H1 (cell line): ENCODE measurements around the gene GAPDHS. TPM values are rescaled to one million over a fixed set of nuclear protein-coding genes. Genes with fewer than 3 reads are reported as not detected.

Experiments used
- CTCF ChIA-PET: fragments of 300-600 bp; sonication (Branson Sonifier 250); formaldehyde crosslinking; loops from one replicate; lab custom pipeline; 2021; ENCODE audit not compliant: partially characterized antibody; lab: Charles Lee
- POLR2A ChIA-PET: fragments of 300-600 bp; sonication (Branson Sonifier 250); formaldehyde crosslinking; loops from one replicate; lab custom pipeline; 2021; ENCODE audit warnings: inconsistent platforms; ENCODE audit not compliant: partially characterized antibody; lab: Charles Lee
- DNase-seq, 2 experiments: peaks; one replicate each; pipeline versions ENCODE4 v3.0.0 to v3.0.0-alpha.2; 2010 to 2022; ENCODE audit warnings: low spot score in 2 of 2, low read depth in 1 of 2, mixed read lengths in 1 of 2
- FAIRE-seq: peaks from 2 replicates; lab custom pipeline; 2011; peaks lifted over from hg19 to GRCh38; lab: Jason Lieb, UNC
- H2AFZ ChIP-seq: 2 replicates; pipeline ENCODE4 v1.8.1; 2012; ENCODE audit warnings: low read length, inconsistent platforms
- H2AK5ac ChIP-seq: 2 replicates; pipeline ENCODE4 v1.6.1; 2013; ENCODE audit warnings: low read depth, low read length
- H2BK120ac ChIP-seq: replicated peaks from 2 replicates; pipeline ENCODE3; 2013; ENCODE audit warnings: low read depth, low read length, inconsistent platforms
- H2BK12ac ChIP-seq: 2 replicates; pipeline ENCODE4 v1.6.1; 2013; ENCODE audit warnings: low read depth, low read length
- H2BK15ac ChIP-seq: 2 replicates; pipeline ENCODE4 v1.6.1; 2013; ENCODE audit warnings: low read length
- H2BK20ac ChIP-seq: 2 replicates; pipeline ENCODE4 v1.6.1; 2013; ENCODE audit warnings: low read length
- H2BK5ac ChIP-seq: 2 replicates; pipeline ENCODE4 v1.6.1; 2013; ENCODE audit warnings: low read depth, low read length
- H3K14ac ChIP-seq: 2 replicates; pipeline ENCODE4 v1.6.1; 2013; ENCODE audit warnings: inconsistent platforms; ENCODE audit not compliant: insufficient read length
- H3K18ac ChIP-seq: 2 replicates; pipeline ENCODE4 v1.6.1; 2013; ENCODE audit warnings: low read length; ENCODE audit errors: extremely low read depth
- H3K23ac ChIP-seq: 2 replicates; pipeline ENCODE4 v1.6.1; 2013; ENCODE audit warnings: inconsistent platforms; ENCODE audit not compliant: insufficient read length
- H3K23me2 ChIP-seq: 2 replicates; pipeline ENCODE4 v1.6.1; 2013; ENCODE audit warnings: low read depth, low read length
- H3K27ac ChIP-seq: 2 replicates; pipeline ENCODE4 v1.6.1; 2011; ENCODE audit warnings: low read depth, low read length, inconsistent platforms
- H3K27me3 ChIP-seq, 4 experiments: replicated peaks in 1 of 4; 1 replicate in 1 of 4; 2 replicates in 3 of 4; pipeline versions ENCODE4 v1.6.1 to v1.8.1; 2011 to 2013; ENCODE audit warnings: low read length in 3 of 4, mild to moderate bottlenecking in 3 of 4, inconsistent platforms in 2 of 4, mixed read lengths in 2 of 4, moderate library complexity in 1 of 4; ENCODE audit not compliant: control insufficient read depth in 3 of 4, insufficient read depth in 3 of 4; ENCODE audit errors: extremely low read depth in 1 of 4
- H3K36me3 ChIP-seq, 4 experiments: 2 replicates each; pipeline versions ENCODE4 v1.6.1 to v1.8.1; 2011 to 2013; ENCODE audit warnings: mild to moderate bottlenecking in 4 of 4, low read length in 3 of 4, moderate library complexity in 2 of 4, control low read depth in 1 of 4, inconsistent platforms in 1 of 4; ENCODE audit not compliant: insufficient read depth in 4 of 4, control insufficient read depth in 2 of 4
- H3K4ac ChIP-seq: replicated peaks from 2 replicates; pipeline ENCODE3; 2013; ENCODE audit warnings: low read length, low read depth, mixed read lengths, inconsistent platforms; ENCODE audit not compliant: insufficient read length
- H3K4me1 ChIP-seq, 4 experiments: replicated peaks in 1 of 4; 1 replicate in 1 of 4; 2 replicates in 3 of 4; pipeline versions ENCODE4 v1.6.1 to v1.8.1; 2011 to 2013; ENCODE audit warnings: low read length in 3 of 4, inconsistent platforms in 2 of 4, mixed read lengths in 1 of 4; ENCODE audit not compliant: insufficient read depth in 4 of 4, control insufficient read depth in 3 of 4
- H3K4me2 ChIP-seq, 2 experiments: 2 replicates each; pipeline versions ENCODE4 v1.6.1 to v1.8.1; 2011 to 2013; ENCODE audit warnings: low read depth in 2 of 2, low read length in 2 of 2, control low read depth in 1 of 2, inconsistent platforms in 1 of 2, mild to moderate bottlenecking in 1 of 2; ENCODE audit not compliant: insufficient read depth in 1 of 2
- H3K4me3 ChIP-seq, 4 experiments: fragments of 200-600, 300-600 bp in 1 of 4; sonication (generic), shearing (Covaris generic), sonication (Bioruptor Twin) in 1 of 4; 2 replicates each; pipeline versions ENCODE4 v1.5.1 to v1.8.1; 2011 to 2016; ENCODE audit warnings: low read length in 4 of 4, low read depth in 3 of 4, control low read depth in 2 of 4, inconsistent platforms in 2 of 4, mild to moderate bottlenecking in 2 of 4, mixed read lengths in 1 of 4, moderate library complexity in 1 of 4; ENCODE audit not compliant: insufficient read depth in 2 of 4; ENCODE audit errors: extremely low read depth in 1 of 4
- H3K56ac ChIP-seq: replicated peaks from 2 replicates; pipeline ENCODE3; 2013; ENCODE audit warnings: low read depth, mild to moderate bottlenecking, mixed read lengths, low read length, inconsistent platforms; ENCODE audit not compliant: insufficient read length
- H3K79me1 ChIP-seq: 2 replicates; pipeline ENCODE4 v1.6.1; 2013; ENCODE audit warnings: low read depth, low read length, control low read depth
- H3K79me2 ChIP-seq, 2 experiments: 2 replicates each; pipeline versions ENCODE4 v1.6.1 to v1.8.1; 2012 to 2013; ENCODE audit warnings: low read length in 2 of 2, mild to moderate bottlenecking in 2 of 2, inconsistent platforms in 1 of 2; ENCODE audit not compliant: insufficient read depth in 2 of 2, control insufficient read depth in 1 of 2
- H3K9ac ChIP-seq, 4 experiments: replicated peaks in 1 of 4; 1 replicate in 1 of 4; 2 replicates in 3 of 4; pipeline versions ENCODE4 v1.6.1 to v1.8.1; 2011 to 2013; ENCODE audit warnings: low read depth in 3 of 4, low read length in 3 of 4, control low read depth in 2 of 4, mild to moderate bottlenecking in 2 of 4, moderate library complexity in 2 of 4, inconsistent platforms in 1 of 4; ENCODE audit errors: extremely low read depth in 1 of 4
- H3K9me3 ChIP-seq, 2 experiments: 2 replicates each; pipeline versions ENCODE4 v1.6.1 to v1.8.1; 2012 to 2013; ENCODE audit warnings: mild to moderate bottlenecking in 2 of 2, moderate library complexity in 2 of 2, control low read depth in 1 of 2, inconsistent platforms in 1 of 2, low read depth in 1 of 2, low read length in 1 of 2, mixed read lengths in 1 of 2; ENCODE audit not compliant: insufficient read depth in 2 of 2
- H4K20me1 ChIP-seq, 2 experiments: replicated peaks in 1 of 2; 2 replicates each; pipeline versions ENCODE3 to v1.8.1; 2011 to 2013; ENCODE audit warnings: inconsistent platforms in 2 of 2, low read length in 2 of 2, mild to moderate bottlenecking in 1 of 2; ENCODE audit not compliant: insufficient read depth in 2 of 2, control insufficient read depth in 1 of 2
- H4K5ac ChIP-seq: 2 replicates; pipeline ENCODE4 v1.6.1; 2013; ENCODE audit warnings: low read length, low read depth, mixed read lengths, inconsistent platforms; ENCODE audit not compliant: insufficient read length
- H4K8ac ChIP-seq: 2 replicates; pipeline ENCODE4 v1.8.0; 2013; ENCODE audit warnings: mild to moderate bottlenecking, moderate library complexity, low read length, inconsistent platforms; ENCODE audit not compliant: insufficient read depth; ENCODE audit errors: extremely low read depth
- H4K91ac ChIP-seq: replicated peaks from 2 replicates; pipeline ENCODE3; 2013; ENCODE audit warnings: low read length, mixed read lengths, inconsistent platforms; ENCODE audit not compliant: insufficient read length
- KDM1A ChIP-seq: fragments of 200-600, 300-600 bp; sonication (generic); IDR thresholded peaks from 2 replicates; pipeline ENCODE4 v1.7.1; 2016; ENCODE audit warnings: mild to moderate bottlenecking, low read length, borderline replicate concordance
- RXRA ChIP-seq: IDR thresholded peaks from 2 replicates; pipeline ENCODE4 v1.6.1; 2011; ENCODE audit warnings: low read depth, mild to moderate bottlenecking, low read length, moderate library complexity; ENCODE audit not compliant: insufficient read depth
- WGBS, 2 experiments: shearing (Covaris generic) in 1 of 2; methylation state at CpG; one replicate each; pipeline versions ENCODE4 v1.1.6 to v1.1.7; 2013 to 2015; ENCODE audit warnings: low lambda C conversion rate in 2 of 2, mixed read lengths in 2 of 2, inconsistent platforms in 1 of 2, low coverage in 1 of 2, missing lambda C conversion rate in 1 of 2; ENCODE audit not compliant: insufficient replicate concordance in 2 of 2, insufficient coverage in 1 of 2, insufficient read length in 1 of 2; ENCODE audit errors: extremely low coverage in 1 of 2, missing lambda C conversion rate in 1 of 2; 5-methylcytosine and 5-hydroxymethylcytosine counted together
- polyA plus RNA-seq, 7 experiments: library from polyadenylated mRNA; depleted of rRNA in 3 of 7; stranded (reverse) in 5 of 7; unstranded in 2 of 7; fragments of >200 nt in 5 of 7; fragments of 200-250 nt in 2 of 7; gene quantifications; 1 replicate in 5 of 7; 2 replicates in 1 of 7; 4 replicates in 1 of 7; pipeline versions ENCODE4 v1.2.1 to v1.2.3, GENCODE V29; 2011 to 2013; ENCODE audit warnings: missing spikeins in 2 of 7, mixed read lengths in 2 of 7
- total RNA-seq: library from RNA; stranded (reverse); fragmentation: NEBNext Ultra II Directional; extraction: Animal tissue kit (Norgen Biotek cat#: 25700); gene quantifications from 2 replicates; pipeline ENCODE4 v1.2.1, GENCODE V29; 2021
- TF ChIP-seq, protein P1 (sequence below): IDR thresholded peaks from 2 replicates; pipeline ENCODE4 v1.6.1; 2011; ENCODE audit warnings: low read length, improper control_type of control experiment

GAPDHS gene
- total and polyA plus RNA-seq, 2 of the 8 experiments (the other 6 are each of a cell fraction or from before 2014, with no cell fraction given), result 0.26 TPM; not detected in 1

DNA sequence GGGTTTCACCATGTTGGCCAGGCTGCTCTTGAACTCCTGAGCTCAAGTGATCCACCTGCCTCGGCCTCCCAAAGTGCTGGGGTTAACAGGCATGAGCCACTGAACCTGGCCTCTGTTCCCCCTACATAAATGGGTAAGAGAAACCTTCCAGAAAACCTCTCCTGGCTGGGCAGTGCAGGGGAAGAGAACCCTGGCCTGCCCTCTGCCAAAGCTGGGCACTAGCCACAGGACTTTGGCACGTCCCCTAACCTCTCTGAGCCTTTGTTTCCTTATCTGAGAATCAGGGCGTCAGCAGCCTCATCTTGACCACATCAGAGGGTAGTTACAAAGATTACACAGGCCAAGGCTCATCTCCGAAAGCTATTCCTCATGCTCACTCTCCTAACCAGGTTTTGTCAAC lies 7.4 kb upstream of the GAPDHS start:
- POLR2A ChIA-PET, result interaction anchor here (1.2 to 4.6 kb wide), 4 partner anchors 11 to 18 kb away, joined by 3 to 34 read pairs (median 4); no protein-coding TSS in a partner anchor

More for the DNA sequence above, 7.4 kb upstream of the GAPDHS start:
- Histone ChIP-seq H2BK15ac (no peak overlapping the region), H3K14ac (no peak overlapping the region), H3K18ac (no peak overlapping the region), H3K56ac (no peak overlapping the region), H2BK5ac (no peak overlapping the region), H3K23ac (no peak overlapping the region), H3K27me3 (peaks cover 0 to 3% (median 1%) of the 10 kb centered on the region in 4 experiments; a peak in 2 of 7 replicates), H3K27ac (no peak overlapping the region), H3K23me2 (peaks cover 3% of the 10 kb centered on the region; the same call in 1 of the 2 replicates), H3K4me2 (no peak overlapping the region), H3K9ac (no peak overlapping the region), H3K36me3 (no peaks in the 10 kb centered on the region), H4K20me1 (no peaks in the 10 kb centered on the region), H4K8ac (no peak overlapping the region), H2BK12ac (no peak overlapping the region), H2BK20ac (peak overlapping the region; percentile 32; the same call in 1 of the 2 replicates), H3K79me1 (no peaks in the 10 kb centered on the region), H3K9me3 (no peaks in the 10 kb centered on the region), H3K4me1 (peaks cover 7 to 22% (median 14%) of the 10 kb centered on the region in 4 experiments), H3K79me2 (no peaks in the 10 kb centered on the region), H2BK120ac (no peak overlapping the region), H4K91ac (no peak overlapping the region), H3K4me3 (no peak overlapping the region), H3K4ac (no peak overlapping the region), H2AK5ac (no peak overlapping the region), H4K5ac (no peak overlapping the region), H2AFZ (no peak overlapping the region)
- TF ChIP-seq, protein P1, sequence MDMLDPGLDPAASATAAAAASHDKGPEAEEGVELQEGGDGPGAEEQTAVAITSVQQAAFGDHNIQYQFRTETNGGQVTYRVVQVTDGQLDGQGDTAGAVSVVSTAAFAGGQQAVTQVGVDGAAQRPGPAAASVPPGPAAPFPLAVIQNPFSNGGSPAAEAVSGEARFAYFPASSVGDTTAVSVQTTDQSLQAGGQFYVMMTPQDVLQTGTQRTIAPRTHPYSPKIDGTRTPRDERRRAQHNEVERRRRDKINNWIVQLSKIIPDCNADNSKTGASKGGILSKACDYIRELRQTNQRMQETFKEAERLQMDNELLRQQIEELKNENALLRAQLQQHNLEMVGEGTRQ, result no peak
- TF ChIP-seq RXRA (no peak), KDM1A (0 out of 2 replicates have a peak, but pooled peaks have one; percentile 18)
- no peak for FAIRE-seq
- no peak for DNase-seq
- whole genome bisulfite sequencing, 2 experiments, result 92% methylated on average over 4 of the region's 4 CpGs; no CpG with 5 or more reads in 1 of the 2 experiments
- CTCF ChIA-PET, result interaction anchor here (0.7 to 1.5 kb wide), 5 partner anchors 15 to 66 kb away, joined by 3 to 4 read pairs (median 4); no protein-coding TSS in a partner anchor
